ENCODE measurements around the gene MACF1.

Gene MACF1

DNA sequence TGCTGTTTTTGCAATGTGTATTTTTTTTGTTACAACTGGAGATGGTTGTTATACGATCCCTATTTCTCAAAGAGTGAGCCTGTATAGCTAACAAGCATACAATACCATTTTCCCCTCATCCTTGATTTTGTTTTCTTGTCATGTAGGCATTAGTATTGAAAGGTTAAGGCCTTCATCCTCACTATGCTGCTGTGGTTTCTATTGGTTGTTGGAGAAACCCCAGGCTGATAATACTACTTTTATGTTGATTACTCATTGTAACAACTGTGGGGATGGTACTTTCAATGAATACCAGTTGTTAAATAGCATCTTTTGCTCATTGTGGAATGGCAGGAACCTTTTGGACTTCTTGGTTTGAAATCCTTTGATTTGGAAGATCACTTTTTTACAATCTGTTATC is 39.0 kb upstream of the MACF1 start:
- Histone ChIP-seq H3K27me3 (ENCODE audit: insufficient read depth, low read depth) (no peaks in the 10 kb centered on the region), H3K36me3 (ENCODE audit: insufficient read depth) (no peaks in the 10 kb centered on the region), H3K79me2 (ENCODE audit: insufficient read depth, low read depth) (no peaks in the 10 kb centered on the region), H3K4me1 (ENCODE audit: low read depth, poor library complexity, severe bottlenecking) (peaks cover 8% of the 10 kb centered on the region), H2AFZ (ENCODE audit: low read depth) (no peak overlapping the region), H3K27ac (no peak overlapping the region), H4K20me1 (ENCODE audit: insufficient read depth) (no peaks in the 10 kb centered on the region), H3K4me3 (IDR thresholded peaks at IDR 0.05; ENCODE audit: insufficient read depth, low read depth, low read length) (no peak overlapping the region), H3K9ac (no peak overlapping the region), H3K4me2 (no peak overlapping the region)
- TF ChIP-seq, protein P1, sequence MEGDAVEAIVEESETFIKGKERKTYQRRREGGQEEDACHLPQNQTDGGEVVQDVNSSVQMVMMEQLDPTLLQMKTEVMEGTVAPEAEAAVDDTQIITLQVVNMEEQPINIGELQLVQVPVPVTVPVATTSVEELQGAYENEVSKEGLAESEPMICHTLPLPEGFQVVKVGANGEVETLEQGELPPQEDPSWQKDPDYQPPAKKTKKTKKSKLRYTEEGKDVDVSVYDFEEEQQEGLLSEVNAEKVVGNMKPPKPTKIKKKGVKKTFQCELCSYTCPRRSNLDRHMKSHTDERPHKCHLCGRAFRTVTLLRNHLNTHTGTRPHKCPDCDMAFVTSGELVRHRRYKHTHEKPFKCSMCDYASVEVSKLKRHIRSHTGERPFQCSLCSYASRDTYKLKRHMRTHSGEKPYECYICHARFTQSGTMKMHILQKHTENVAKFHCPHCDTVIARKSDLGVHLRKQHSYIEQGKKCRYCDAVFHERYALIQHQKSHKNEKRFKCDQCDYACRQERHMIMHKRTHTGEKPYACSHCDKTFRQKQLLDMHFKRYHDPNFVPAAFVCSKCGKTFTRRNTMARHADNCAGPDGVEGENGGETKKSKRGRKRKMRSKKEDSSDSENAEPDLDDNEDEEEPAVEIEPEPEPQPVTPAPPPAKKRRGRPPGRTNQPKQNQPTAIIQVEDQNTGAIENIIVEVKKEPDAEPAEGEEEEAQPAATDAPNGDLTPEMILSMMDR (conservative IDR thresholded peaks at IDR 0.05; ENCODE audit: low read depth, low read length) = no peak

DNA sequence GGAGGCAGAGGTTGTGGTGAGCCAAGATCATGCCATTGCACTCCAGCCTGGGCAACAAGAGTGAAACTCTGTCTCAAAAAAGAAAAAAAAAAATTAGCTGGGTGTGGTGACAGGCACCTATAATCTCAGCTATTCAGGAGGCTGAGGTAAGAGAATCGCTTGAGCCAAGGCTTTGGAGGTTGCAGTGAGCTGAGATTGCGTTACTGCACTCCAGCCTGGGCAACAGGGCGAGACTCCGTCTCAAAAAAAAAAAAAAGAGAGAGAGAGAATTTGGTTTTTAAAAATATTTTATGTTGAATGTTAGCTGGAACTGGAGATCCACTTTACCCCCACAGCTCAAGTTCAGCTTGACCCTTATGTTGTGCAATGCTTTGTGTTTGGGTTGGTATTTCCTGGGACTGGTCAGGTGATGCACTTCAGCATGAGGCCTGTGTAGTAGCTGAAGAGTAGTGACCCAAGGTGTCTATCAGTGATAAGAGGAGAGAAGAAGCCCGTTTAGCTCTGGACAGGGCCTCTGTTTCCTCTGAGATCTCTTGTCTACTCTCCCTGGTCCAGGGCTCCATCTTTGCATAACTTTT is 36.8 kb upstream of the MACF1 start:
- Histone ChIP-seq H2AFZ (ENCODE audit: low read depth) (no peak overlapping the region), H3K27ac (no peak overlapping the region), H3K36me3 (ENCODE audit: insufficient read depth) (no peaks in the 10 kb centered on the region), H3K4me1 (ENCODE audit: low read depth, poor library complexity, severe bottlenecking) (peaks cover 8% of the 10 kb centered on the region), H3K79me2 (ENCODE audit: insufficient read depth, low read depth) (no peaks in the 10 kb centered on the region), H3K4me2 (no peak overlapping the region), H4K20me1 (ENCODE audit: insufficient read depth) (no peaks in the 10 kb centered on the region), H3K27me3 (ENCODE audit: insufficient read depth, low read depth) (no peaks in the 10 kb centered on the region), H3K4me3 (IDR thresholded peaks at IDR 0.05; ENCODE audit: insufficient read depth, low read depth, low read length) (no peak overlapping the region), H3K9ac (no peak overlapping the region)
- TF ChIP-seq, protein P1 (conservative IDR thresholded peaks at IDR 0.05; ENCODE audit: low read depth, low read length) = no peak

- Histone ChIP-seq H3K27me3 (ENCODE audit: insufficient read depth, low read depth) (no peaks in the 10 kb centered on the region), H3K79me2 (ENCODE audit: insufficient read depth, low read depth) (no peaks in the 10 kb centered on the region), H4K20me1 (ENCODE audit: insufficient read depth) (no peaks in the 10 kb centered on the region), H2AFZ (ENCODE audit: low read depth) (no peak overlapping the region), H3K4me3 (IDR thresholded peaks at IDR 0.05; ENCODE audit: insufficient read depth, low read depth, low read length) (no peak overlapping the region), H3K4me2 (no peak overlapping the region), H3K36me3 (ENCODE audit: insufficient read depth) (no peaks in the 10 kb centered on the region), H3K4me1 (ENCODE audit: low read depth, poor library complexity, severe bottlenecking) (peaks cover 8% of the 10 kb centered on the region), H3K9ac (no peak overlapping the region), H3K27ac (no peak overlapping the region)
- TF ChIP-seq, protein P1 (conservative IDR thresholded peaks at IDR 0.05; ENCODE audit: low read depth, low read length) = no peak
Observed at GRCh38 chr1:39168301-39169080, 36.0 kb upstream of the MACF1 start.

DNA sequence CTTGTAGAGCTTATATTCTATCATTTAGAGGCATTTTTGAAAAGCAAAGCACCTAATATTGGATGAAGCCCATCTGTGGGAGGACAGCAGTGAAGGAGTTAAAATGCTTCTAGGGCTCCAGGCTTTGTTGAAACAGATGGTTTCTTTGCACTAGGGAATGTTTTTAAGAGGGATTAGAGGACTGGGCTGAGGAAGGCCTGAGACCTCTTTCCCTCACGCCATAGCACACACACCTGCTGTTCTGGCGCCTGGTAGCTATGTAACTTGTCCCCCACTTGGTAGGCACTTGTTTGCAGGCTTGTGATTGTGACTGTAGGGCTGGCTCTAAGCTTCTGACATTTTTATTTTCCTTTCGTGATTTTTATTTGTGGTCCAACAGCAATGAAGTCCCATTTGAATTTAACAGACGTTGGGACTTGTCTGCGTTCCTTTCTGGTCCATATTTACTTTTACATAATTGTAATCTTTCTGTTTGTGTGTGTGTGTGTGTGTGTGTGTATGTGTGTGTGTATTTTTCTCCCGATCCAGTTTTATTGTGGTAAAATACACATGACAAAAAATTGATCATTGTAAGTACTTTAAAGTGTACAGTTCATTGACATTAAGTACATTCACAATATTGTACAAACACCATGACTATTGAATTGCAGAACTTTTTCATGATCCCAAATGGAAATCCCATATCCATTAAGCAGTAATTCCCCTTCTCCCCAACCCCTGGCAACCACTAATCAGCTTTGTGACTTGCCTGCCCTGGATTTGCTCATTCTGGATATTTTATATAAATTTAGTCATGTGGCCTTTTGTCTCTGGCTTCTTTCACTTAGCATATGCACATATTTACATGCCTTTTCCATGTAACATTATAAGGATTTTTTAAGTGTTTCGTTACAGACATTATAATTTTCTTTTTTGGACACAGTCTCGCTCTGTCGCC is 33.5 kb upstream of the MACF1 start:
- Histone ChIP-seq H3K9ac (no peak overlapping the region), H3K4me2 (no peak overlapping the region), H3K79me2 (ENCODE audit: insufficient read depth, low read depth) (no peaks in the 10 kb centered on the region), H3K36me3 (ENCODE audit: insufficient read depth) (no peaks in the 10 kb centered on the region), H4K20me1 (ENCODE audit: insufficient read depth) (no peaks in the 10 kb centered on the region), H3K4me3 (IDR thresholded peaks at IDR 0.05; ENCODE audit: insufficient read depth, low read depth, low read length) (no peak overlapping the region), H3K4me1 (ENCODE audit: low read depth, poor library complexity, severe bottlenecking) (no peaks in the 10 kb centered on the region), H3K27me3 (ENCODE audit: insufficient read depth, low read depth) (no peaks in the 10 kb centered on the region), H2AFZ (ENCODE audit: low read depth) (no peak overlapping the region), H3K27ac (no peak overlapping the region)
- TF ChIP-seq, protein P1 (conservative IDR thresholded peaks at IDR 0.05; ENCODE audit: low read depth, low read length) = no peak

Data from KMS-11 (cell line).